ENCODE results near the gene URB2. TPM values are rescaled to one million over a fixed set of nuclear protein-coding genes. Genes with fewer than 3 reads are reported as not detected.

URB2 gene
- total RNA-seq, 1 donor from 2014 or later: 9.7 TPM

DNA sequence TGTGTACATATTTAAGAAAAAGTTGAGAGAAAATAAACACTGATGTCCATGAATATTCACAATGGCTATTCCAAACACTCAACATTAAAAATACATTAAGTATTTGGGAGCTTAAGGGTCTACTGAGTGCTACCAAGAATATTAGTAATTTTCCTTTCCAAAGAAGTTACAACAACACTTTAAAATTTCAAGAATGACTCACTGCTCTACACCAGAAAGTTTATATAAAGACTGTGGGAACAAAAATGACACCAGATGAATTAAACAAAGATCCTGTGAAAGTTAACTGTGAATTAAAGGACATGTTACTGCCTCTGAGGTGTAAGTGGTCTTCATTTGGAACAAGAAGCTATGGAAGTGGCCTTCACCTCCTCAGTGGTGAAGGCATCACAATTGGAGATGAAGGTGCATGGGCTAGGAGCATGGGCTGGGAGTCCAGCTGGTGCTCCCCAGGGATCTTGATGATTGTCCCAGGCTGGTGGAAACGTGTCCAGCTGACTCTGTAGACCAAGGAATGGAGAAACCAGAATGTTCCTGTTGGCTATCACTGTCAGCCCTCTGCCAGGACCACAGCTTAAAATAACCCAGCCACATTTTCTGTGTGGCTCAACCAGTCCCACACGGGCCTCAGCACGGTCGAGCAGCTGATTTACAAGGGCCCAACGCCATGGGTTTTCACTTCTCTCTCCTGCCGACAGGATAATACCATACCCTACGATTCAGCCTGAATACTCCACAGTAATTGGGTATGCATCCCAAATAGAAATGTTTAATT lies 28.9 kb upstream of the URB2 start:
- TF ChIP-seq EZH2 (IDR thresholded peaks at IDR 0.05; ENCODE audit: insufficient read depth, low read length): no peak
- TF ChIP-seq, protein P1, sequence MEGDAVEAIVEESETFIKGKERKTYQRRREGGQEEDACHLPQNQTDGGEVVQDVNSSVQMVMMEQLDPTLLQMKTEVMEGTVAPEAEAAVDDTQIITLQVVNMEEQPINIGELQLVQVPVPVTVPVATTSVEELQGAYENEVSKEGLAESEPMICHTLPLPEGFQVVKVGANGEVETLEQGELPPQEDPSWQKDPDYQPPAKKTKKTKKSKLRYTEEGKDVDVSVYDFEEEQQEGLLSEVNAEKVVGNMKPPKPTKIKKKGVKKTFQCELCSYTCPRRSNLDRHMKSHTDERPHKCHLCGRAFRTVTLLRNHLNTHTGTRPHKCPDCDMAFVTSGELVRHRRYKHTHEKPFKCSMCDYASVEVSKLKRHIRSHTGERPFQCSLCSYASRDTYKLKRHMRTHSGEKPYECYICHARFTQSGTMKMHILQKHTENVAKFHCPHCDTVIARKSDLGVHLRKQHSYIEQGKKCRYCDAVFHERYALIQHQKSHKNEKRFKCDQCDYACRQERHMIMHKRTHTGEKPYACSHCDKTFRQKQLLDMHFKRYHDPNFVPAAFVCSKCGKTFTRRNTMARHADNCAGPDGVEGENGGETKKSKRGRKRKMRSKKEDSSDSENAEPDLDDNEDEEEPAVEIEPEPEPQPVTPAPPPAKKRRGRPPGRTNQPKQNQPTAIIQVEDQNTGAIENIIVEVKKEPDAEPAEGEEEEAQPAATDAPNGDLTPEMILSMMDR (IDR thresholded peaks at IDR 0.05; ENCODE audit: insufficient read depth, low read depth, low read length): no peak
- H3K79me2 ChIP-seq (ENCODE audit: insufficient read depth, low read length): peaks cover 52% of the 10 kb centered on the region
- H2AFZ ChIP-seq (ENCODE audit: low read depth, low read length): no peak overlapping the region
- peak overlapping the region; percentile 83 for H3K27ac ChIP-seq (ENCODE audit: low read depth, low read length)
- no peak overlapping the region for H3K27ac Mint-ChIP-seq (ENCODE audit: unreplicated experiment)
- no peak overlapping the region for H3K4me3 Mint-ChIP-seq (ENCODE audit: unreplicated experiment)
- no peaks in the 10 kb centered on the region for H3K9me3 Mint-ChIP-seq (ENCODE audit: unreplicated experiment)
- H3K4me1 ChIP-seq (ENCODE audit: insufficient read depth, low read length): peaks cover 8% of the 10 kb centered on the region
- peaks cover 19% of the 10 kb centered on the region for H3K36me3 Mint-ChIP-seq (ENCODE audit: low read depth, unreplicated experiment)
- H3K4me1 Mint-ChIP-seq (ENCODE audit: low read depth, unreplicated experiment): peaks cover 9% of the 10 kb centered on the region
- peak; percentile 77 for DNase-seq (ENCODE audit: low read depth)
- peaks cover 31% of the 10 kb centered on the region for H4K20me1 ChIP-seq (ENCODE audit: insufficient read depth, low read length)
- no peaks in the 10 kb centered on the region for H3K27me3 Mint-ChIP-seq (ENCODE audit: low read depth, unreplicated experiment)
- peak overlapping the region; percentile 25 for H3K9ac ChIP-seq (ENCODE audit: low read length)
- FAIRE-seq: no peak
- H3K36me3 ChIP-seq (ENCODE audit: insufficient read depth, low read length): peaks cover 12% of the 10 kb centered on the region
- H3K4me2 ChIP-seq (ENCODE audit: low read length): peak overlapping the region; percentile 48
- H3K4me3 ChIP-seq (ENCODE audit: insufficient read depth, low read depth, low read length): no peak overlapping the region
- H3K27me3 ChIP-seq (ENCODE audit: insufficient read depth, low read length): no peaks in the 10 kb centered on the region
- H3K9me3 ChIP-seq (ENCODE audit: insufficient read depth, low read depth, low read length): no peaks in the 10 kb centered on the region

DNA sequence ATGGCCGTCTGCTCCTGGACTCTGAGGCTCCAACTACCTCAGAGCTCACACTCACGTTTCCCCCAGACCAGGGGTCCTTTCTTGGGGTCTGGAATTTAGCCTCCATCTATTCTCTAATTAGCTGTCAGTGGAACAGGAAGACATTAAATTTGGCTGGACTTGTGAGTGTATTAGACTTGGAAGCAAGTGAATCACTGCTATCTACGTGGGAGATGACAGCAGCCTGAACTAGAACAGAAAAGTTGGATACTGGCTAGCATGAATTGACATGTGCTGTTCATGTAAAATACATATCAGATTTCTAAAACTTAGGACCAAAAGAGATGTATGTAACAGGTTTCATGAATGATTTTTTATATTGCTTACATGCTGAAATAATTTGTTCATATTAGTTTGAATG lies 28.2 kb upstream of the URB2 start:
- Histone ChIP-seq H2AFZ (ENCODE audit: low read depth, low read length) (no peak overlapping the region), H3K4me2 (ENCODE audit: low read length) (no peak overlapping the region), H3K27me3 (ENCODE audit: insufficient read depth, low read length) (no peaks in the 10 kb centered on the region), H3K9ac (ENCODE audit: low read length) (no peak overlapping the region), H3K9me3 (ENCODE audit: insufficient read depth, low read depth, low read length) (no peaks in the 10 kb centered on the region), H3K4me3 (ENCODE audit: insufficient read depth, low read depth, low read length) (no peak overlapping the region), H3K4me1 (ENCODE audit: insufficient read depth, low read length) (peaks cover 8% of the 10 kb centered on the region), H4K20me1 (ENCODE audit: insufficient read depth, low read length) (peaks cover 31% of the 10 kb centered on the region), H3K79me2 (ENCODE audit: insufficient read depth, low read length) (peaks cover 52% of the 10 kb centered on the region), H3K36me3 (ENCODE audit: insufficient read depth, low read length) (peaks cover 12% of the 10 kb centered on the region), H3K27ac (ENCODE audit: low read depth, low read length) (peak overlapping the region; percentile 83)
- DNase-seq (ENCODE audit: low read depth) (peak; percentile 51), FAIRE-seq (no peak)
- Mint-ChIP-seq H3K36me3 (ENCODE audit: low read depth, unreplicated experiment) (peaks cover 25% of the 10 kb centered on the region), H3K27ac (ENCODE audit: unreplicated experiment) (no peak overlapping the region), H3K9me3 (ENCODE audit: unreplicated experiment) (no peaks in the 10 kb centered on the region), H3K27me3 (ENCODE audit: low read depth, unreplicated experiment) (no peaks in the 10 kb centered on the region), H3K4me3 (ENCODE audit: unreplicated experiment) (no peak overlapping the region), H3K4me1 (ENCODE audit: low read depth, unreplicated experiment) (peaks cover 9% of the 10 kb centered on the region)
- TF ChIP-seq, protein P1 (IDR thresholded peaks at IDR 0.05; ENCODE audit: insufficient read depth, low read depth, low read length): no peak
- no peak for TF ChIP-seq EZH2 (IDR thresholded peaks at IDR 0.05; ENCODE audit: insufficient read depth, low read length)
